NCI-H510A (cell line): ENCODE measurements around the gene ZNF773.
"Not testable (repeated sequence)": the region's sequence is repeated elsewhere in the genome, so short reads cannot be mapped to it uniquely, and the experiment has no call there.

Experiments
- DNase-seq: peaks from one replicate; lab custom pipeline; 2025; lab: John Stamatoyannopoulos, UW

Gene ZNF773

DNA sequence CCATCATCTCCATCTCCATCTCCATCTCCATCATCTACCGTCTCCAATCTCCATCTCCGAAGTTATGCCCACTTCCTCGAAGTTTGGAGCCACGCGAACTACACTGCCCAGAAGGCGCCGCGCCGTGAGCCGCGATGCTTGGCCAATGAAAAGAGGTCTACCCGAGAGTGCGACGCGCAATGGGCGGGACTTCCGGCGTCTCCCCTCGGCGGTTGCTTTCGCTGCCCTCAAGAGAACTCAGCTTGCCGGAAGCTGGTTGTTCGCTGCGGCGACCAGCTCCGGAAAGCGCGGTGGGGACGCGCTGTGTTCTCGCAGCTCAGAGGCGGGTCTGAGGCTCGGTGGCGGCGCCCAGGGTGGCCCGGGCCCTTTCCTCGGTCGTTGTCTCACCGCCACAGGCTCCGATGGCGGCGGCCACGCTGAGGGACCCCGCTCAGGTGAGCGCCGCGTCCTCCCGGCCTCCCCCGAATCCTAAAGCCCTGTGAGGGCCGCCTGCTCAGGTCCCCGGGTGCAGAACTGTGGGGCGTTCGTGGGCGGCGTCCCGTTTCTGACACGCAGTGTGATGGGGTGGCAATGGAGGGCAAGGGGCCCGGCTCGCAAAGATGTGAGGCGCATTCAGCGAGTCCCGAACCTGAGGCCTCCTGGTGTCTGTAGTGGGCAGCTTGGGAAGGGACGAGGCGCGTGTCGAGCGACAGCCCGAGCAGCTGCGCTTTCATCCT is at the start of gene ZNF773:
ZNF773 (plus strand) TSS at position 259 of the 716 bp plus-strand sequence; CDS start at position 402, 143 bp downstream.
- DNase-seq, result peak; percentile 87

DNA sequence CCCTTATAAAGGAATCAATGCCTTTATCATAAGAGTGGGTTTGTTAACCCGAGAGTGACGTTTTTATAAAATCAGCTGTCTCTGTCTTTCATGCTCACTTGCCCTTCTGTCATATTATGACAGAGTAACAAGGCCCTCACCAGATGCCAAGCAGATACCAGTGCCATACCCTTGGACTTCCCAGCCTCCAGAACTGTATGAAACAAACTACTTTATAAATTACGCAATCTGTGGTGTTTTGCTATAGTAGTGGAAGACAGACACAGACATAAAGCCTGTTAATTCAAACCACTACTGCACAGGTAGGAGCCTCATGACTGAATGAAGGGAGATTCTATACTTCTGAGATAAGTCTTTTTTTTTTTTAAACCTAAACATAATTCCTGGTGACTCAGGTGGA is 47.4 kb upstream of the ZNF773 start:
- DNase-seq, result no peak

DNA sequence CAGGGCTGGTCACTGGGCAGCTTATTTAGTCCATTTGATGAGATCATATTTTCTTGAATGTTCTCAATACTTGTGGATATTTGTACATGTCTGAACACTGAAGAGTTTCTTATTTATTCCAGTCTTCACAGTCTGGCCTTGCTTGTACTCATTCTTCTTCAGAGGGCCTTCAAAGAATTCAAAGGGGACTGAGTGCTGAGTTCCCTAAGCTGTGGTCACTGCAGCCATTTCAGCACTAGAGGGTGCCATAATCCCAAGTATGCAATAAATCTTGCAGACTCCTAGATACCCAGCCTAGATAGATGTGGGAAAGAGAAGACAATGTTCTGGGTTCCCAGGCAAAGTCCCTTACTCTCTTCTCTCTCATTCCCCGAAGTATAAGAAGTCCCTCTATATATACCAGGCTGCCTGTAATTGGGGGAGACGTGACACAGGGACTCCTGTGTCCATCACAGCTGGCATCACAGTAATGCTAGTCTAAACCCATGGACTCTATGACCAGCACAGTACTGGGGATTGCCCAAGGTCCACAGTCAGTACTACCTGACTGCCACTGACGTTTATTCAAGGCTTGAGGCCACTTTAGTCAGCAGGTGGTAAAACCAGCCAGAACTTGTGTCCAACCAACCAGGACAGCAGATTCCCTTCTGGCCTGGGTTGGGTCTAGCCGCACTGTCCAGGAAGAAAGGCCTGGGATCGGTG is 33.9 kb upstream of the ZNF773 start:
- DNase-seq, result no peak

DNA sequence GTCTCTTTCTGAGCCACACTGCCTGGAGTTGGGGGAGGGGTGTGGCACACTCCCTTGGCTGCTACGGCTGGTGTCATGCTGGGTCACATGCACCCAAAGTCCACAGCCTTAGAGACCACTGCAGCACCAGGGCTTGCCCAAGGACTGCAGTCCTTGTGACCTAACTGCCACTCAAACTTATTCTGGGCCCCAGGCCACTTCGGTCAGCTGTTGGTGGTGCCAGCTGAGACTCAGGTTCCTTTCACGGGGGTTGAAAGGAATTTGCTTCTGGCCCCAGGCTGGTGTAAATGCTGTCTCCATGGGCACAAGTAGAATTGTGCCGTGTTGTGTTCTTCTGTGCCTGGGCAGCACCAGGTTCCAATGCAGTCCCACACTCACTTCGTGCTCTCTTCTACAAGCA is 33.2 kb upstream of the ZNF773 start:
- no peak for DNase-seq

DNA sequence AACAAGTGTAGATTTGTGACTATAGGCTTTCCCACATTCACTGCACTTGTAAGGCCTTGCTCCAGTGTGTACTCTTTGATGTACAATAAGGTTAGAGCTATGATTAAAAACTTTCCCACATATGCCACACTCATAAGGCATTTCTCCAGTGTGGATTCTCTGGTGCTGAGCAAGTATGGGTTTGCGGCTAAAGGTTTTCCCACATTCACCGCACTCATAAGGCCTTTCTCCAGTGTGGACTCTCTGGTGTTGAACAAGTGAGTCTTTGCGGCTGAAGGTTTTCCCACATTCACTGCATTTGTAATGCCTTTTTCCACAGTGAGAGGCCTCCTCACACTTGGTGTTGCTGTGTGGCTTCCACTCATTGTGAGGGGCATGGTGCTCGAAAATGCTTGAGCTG is 26.1 kb upstream of the ZNF773 start:
- DNase-seq, result no peak

DNA sequence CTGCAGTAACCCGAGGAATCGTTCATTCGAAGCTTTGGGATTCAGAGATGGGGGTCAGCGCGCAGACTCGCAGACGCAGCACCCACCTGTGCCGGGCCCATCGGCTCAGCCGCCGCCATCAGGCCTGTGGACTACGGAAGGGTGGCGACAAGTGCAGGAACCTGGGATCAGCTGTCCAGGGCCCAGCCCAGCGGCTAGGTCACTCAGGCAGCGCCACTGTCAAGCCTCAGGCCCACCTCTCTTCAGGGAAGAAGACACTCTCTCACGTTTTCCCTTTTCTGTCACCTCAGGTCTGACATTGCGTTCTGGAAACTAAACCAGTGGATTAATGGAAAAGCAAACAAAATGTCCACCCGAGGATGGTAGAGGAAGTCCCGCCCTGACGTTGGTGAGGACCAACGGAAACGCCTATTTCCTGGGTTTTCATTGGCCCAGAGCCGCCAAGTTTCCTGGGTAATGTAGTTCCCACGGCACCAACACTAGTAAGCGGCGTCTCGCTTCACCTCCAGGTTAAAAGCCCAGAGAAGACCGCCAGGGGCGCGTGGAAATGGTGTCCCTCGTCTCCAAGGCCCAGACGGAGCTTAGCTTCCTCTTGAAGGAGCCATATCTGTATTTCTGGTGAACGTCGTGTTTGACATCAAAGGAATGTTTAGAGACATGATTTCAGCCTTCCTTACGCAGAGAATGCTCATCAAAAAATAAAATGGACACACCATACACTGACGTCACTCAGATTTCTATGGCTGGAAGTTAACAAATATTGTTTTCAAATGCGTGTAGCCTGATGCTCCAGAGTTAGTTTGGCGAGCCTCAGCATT is 22.3 kb upstream of the ZNF773 start, which contains the start of gene ZNF772:
ZNF772 (minus strand) TSS at position 376 of the 818 bp plus-strand sequence; CDS start at position 119, 257 bp downstream.
- DNase-seq, result peak; percentile 92

DNA sequence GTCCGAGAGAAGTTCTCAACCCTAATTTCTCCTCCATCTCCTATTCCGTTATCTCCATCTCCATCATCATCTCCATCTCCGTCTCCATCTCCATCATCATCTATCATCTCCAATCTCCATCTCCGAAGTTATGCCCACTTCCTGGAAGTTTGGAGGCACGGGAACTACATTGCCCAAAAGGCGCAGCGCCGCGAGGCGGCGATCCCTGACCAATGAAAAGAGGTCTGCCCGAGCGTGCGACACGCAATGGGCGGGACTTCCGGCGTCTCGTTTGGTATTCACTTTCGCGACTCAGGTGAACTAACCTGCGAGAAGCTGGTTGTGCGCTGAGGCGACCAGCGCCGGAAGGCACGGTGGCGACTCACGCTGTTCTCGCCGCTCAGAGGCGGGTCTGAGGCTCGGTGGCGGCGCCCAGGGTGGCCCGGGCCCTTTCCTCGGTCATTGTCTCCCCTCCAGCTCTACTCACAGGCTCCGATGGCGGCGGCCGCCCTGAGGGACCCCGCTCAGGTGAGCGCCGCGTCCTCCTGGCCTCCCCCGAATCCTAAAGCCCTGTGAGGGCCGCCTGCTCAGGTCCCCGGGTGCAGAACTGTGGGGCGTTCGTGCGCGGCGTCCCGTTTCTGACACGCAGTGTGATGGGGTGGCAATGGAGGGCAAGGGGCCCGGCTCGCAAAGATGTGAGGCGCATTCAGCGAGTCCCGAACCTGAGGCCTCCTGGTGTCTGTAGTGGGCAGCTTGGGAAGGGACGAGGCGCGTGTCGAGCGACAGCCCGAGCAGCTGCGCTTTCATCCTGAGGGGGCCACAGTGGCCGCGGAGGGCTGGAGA is 12.1 kb upstream of the ZNF773 start, which contains the start of gene ZNF419:
ZNF419 (plus strand) TSS at position 274 of the 822 bp plus-strand sequence; CDS start at position 475, 201 bp downstream.
- peak; percentile 90 for DNase-seq

DNA sequence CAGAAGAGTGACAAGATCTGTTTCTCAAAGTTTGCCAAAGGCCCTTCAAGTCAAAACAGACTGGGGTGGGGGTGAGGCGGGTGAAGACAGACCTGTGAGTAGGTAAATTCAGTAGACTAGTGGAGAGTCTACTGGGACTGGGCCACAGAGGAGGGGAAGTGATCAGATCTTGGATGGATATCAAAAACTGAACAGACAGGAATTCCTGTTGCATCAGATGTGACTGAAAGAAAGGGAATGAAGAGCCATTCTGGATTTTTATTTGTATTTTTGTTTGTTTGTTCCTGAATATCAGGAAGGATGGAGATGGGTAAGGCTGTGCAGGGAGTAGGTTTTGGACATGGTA is 11.5 kb upstream of the ZNF773 start:
- not testable (repeated sequence) for DNase-seq

DNA sequence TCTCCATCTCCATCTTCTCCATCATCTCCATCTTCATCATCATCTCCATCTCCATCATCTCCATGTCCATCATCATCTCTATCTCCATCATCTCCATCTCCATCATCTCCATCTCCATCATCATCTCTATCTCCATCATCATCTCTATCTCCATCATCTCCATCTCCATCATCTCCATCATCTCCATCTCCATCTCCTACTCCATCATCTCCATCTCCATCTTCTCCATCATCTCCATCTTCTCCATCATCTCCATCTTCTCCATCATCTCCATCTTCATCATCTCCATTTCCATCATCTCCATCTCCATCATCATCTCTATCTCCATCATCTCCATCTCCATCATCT is 432 bp upstream of the ZNF773 start:
- DNase-seq, result not testable (repeated sequence)

DNA sequence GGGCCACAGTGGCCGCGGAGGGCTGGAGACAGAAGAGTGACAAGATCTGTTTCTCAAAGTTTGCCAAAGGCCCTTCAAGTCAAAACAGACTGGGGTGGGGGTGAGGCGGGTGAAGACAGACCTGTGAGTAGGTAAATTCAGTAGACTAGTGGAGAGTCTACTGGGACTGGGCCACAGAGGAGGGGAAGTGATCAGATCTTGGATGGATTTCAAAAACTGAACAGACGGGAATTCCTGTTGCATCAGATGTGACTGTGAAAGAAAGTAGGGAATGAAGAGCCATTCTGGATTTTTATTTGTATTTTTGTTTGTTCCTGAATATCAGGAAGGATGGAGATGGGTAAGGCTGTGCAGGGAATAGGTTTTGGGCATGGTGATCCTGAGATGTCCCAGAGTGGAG is 662 bp downstream of the ZNF773 start:
- not testable (repeated sequence) for DNase-seq

DNA sequence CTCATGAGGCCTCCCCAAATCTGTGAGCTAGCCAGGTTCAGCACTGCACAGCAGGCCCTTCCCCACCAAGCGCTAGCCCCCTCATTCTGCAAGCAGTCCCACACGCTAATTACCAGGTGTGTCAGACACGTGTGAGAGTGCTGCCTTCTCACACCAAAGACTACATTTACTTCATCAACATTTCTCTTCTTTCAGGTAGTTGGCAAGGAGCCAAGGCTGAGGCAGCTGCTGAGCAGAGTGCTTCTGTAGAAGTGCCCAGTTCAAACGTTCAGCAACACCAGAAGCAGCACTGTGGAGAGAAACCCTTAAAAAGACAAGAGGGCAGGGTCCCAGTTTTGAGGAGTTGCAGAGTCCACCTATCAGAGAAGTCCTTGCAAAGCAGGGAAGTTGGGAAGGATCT is 6.4 kb downstream of the ZNF773 start:
- DNase-seq, result no peak

DNA sequence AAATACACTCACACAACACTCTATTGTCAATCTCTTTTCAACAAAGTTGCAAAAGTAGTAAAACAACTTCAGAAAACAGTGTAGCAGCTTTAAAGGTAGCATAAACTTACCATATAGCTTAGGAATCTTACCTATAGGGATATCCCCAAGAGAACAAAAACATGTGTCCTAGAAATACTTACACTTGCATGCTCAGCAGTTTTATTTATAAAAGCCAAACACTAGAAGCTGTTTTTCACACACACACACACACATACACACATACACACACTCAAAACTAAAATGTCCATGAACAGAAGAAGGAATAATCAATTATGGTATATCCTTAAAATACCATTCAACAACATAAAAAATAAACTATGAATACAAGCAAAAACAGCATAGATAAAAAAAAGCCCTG is 11.7 kb downstream of the ZNF773 start:
- DNase-seq, result no peak

DNA sequence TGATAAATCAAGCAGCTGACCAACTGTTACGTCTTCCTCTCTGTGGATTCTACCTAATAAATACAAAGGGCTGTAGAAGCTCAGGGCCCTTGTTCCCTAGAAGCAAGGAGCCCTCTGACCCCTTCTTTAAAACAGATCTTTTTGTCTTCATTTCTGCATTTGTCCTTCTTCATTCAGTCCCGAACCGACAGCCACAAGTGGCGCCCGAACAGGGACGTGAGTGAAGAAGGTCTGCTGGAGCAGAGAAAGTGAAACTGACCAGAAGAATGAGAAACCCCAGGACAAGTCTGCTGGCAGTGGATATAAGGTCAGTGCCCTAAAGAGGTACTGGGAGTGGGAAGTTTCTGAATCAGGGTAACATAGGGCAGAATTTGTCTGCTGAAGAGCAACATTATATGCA is 13.1 kb downstream of the ZNF773 start:
- no peak for DNase-seq

DNA sequence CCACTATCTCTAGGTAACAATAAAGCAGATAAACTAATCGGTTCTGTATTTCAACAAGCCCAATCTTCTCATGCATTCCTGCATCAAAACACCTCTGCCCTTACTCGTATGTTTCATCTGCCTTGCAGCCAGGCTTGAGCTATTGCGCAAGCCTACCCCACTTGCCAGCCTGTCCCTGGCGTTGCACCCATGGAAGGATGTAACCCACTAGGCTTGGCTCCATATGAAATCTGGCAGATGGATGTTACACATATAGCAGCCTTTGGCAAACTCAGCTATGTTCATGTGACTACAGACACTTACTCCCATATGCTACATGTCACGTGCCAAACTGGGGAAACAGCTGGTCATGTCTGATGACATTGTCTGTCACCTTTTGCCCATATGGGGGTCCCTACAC is 15.5 kb downstream of the ZNF773 start:
- no peak for DNase-seq

DNA sequence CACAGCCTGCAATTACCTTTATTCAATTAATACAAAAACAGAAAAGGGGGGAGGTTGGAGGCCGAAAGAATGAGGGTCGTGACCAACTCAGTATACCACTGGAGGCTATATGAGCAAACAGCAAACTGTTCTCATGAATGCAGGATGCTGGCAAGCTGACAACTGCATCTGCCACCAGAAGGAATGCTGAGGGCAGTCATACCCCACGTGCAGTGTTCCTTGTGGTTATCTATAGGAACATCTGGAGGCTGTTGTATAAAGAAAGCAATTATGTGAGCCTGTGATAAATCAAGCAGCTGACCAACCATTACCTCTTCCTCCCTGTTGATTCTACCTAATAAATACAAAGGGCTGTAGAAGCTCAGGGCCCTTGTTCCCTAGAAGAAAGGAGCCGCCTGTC is 18.3 kb downstream of the ZNF773 start:
- DNase-seq, result not testable (repeated sequence)

DNA sequence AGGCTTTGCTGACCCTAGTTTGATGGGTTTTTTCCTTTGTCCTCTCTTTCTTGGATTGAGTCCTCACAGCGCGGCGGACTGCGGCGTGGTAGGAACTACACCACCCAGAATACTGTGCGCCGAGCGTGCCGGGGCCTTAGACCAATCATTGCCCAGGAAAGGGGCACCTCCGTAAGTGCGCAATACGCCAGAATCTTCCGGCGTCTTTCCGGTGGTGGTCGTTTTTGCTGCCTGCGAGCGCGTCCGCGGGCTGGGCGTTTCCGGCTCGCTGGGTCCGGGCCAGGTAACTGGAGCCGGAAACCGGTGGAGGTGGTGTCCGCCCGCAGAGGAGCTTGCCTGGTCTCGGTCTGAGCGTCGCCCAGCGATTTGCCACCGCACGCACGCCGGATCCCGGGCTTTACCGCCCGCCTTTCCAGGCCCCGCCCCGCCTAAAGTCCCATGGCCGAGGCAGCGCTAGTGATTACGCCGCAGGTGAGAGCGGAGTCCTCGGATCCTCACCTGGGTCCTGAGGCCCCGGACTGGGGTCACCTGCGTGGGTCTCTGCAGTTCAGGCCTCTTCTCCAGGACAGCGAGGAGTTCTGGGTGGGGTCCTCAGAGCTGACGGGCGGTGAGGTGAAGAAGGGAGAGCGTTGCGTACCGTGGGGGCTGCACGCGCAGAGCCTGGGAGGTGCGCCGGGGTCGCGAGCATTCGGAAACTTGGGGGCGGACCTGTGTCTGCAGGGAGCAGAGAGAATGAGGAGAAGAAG is 27.6 kb downstream of the ZNF773 start, which contains the start of gene ZNF549:
ZNF549 (plus strand) TSS at position 221 of the 746 bp plus-strand sequence; CDS start at position 439, 218 bp downstream.
- DNase-seq, result peak; percentile 94

DNA sequence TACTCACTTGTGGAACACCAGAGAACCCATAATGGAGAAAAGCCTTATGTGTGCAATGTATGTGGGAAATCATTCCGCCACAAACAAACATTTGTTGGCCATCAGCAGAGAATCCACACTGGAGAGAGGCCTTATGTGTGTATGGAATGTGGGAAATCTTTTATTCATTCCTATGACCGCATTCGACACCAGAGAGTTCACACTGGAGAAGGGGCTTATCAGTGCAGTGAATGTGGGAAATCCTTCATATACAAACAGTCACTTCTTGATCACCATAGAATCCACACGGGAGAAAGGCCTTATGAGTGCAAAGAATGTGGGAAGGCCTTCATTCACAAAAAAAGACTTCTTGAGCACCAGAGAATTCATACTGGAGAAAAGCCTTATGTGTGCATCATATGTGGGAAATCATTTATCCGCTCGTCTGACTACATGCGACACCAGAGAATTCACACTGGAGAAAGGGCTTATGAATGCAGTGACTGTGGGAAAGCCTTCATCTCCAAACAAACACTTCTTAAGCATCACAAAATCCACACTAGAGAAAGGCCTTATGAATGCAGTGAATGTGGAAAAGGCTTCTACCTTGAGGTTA is 38.3 kb downstream of the ZNF773 start:
- DNase-seq, result no peak

DNA sequence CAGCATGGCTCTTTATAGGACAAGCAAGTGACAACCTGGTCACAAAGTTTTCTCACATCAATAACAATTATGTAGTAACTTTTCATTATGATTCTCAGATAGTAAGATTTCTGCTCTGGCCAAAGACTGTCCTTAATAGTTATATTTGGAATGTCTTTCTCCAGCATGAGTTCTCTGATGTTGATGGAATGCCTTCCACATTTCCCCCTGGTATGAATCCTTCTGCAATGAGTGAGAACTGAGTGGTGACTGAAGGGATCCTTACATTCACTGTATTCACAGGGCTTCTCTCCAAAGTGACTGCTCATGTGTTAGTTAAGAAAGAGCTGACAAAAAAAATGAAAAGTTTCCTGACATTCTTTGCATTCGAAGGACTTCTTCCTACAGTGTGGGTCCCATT is 46.8 kb downstream of the ZNF773 start:
- no peak for DNase-seq

DNA sequence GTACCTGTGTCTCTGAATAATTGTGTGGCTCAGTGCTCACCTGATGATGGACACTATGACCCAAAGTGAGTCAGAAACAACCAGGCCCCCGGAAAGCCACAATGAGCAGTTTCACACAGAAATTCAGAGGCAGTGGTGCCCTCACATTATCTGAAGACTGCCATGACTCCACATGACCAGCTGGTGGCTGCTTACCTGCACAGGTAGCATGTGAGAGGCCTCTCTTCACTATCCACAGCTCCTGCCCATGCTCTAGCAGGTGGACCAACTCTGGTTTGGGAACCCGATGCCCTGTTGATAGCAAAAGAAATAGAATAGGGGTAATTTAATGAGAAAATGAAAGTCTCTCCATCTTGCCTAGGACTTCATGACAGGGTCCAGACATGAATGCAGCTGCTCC is 52.7 kb downstream of the ZNF773 start:
- no peak for DNase-seq

DNA sequence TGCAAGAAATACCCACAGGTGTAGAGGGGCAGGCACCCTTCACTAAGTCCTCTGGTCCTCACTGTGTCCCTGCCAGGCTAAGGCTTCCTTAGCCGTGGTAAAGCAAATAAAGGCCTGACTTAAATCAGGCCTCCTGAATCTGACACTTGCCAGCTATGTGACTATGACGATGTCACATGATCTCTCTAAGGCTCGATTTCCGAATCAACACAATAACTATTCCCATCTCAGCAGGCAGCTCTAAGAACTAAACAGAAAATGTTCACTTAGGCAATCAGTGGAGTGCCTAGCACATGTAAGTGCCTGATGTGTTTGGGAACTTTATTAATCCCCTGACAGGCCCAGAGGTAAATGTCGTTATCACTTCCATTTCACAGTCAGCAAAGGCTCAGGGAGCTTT is 57.9 kb downstream of the ZNF773 start:
- no peak for DNase-seq
